ENCODE data around the gene OVCA2. TPM values are rescaled to one million over a fixed set of nuclear protein-coding genes. Genes with fewer than 3 reads are reported as not detected.

The OVCA2 gene
- polyA plus RNA-seq, 1 of the 3 experiments (the other 2 are of a cell fraction), result 59.2 TPM

DNA sequence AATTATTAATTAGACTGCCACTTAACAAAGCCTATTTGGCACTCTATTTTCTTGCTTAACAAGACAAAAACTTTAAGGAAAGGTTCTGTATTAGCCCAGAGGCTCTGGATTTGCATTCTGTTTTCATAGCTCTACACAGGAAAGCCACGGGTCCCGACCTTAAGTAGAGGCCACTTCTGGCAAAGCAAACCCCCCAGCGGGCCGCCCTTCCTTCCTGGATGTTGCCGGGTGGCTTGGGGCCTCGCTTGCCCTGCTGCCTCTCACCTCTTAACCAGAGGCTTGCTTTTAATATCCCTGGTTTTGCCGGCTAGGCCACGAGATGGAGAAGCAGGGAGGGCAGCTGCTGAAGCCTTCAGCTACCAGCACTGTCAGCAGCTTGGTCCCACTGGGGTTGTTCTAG lies 21.1 kb upstream of the OVCA2 start:
- CTCF ChIA-PET, result interaction anchor here (1.4 to 3.1 kb wide), 5 partner anchors 9 to 139 kb away, joined by 4 to 16 read pairs (median 4); no protein-coding TSS in a partner anchor

DNA sequence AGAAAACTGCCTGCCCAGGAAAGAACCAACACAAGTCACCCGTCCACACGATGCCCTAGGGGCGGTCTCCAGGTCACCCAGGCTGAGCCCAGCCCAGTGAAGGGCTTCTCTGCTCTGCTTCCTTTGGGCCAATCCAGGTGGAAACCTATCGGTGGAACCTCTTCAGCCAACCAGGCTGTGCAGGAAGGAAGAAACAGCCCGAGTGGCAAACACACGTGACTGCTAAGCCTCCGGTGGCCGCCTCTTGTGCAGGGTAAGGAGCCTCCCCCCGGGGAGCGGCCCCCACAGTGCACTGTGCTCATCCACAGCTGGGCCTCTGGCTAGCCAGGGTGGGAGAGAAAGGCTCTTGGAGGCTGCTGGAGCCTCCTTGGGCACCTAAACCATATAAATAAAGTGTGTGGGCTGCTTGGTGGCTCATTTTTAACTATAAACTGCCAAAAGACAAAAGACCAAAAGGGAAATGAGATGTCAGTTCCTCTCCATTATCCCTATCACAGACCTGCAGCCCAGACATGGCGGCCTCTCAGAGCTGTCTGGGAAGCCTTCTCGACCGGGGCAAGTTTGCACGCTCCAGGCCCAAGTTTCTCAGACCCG lies 19.1 kb upstream of the OVCA2 start:
- no peaks in the 10 kb centered on the region for H3K79me2 ChIP-seq (ENCODE audit: insufficient read depth)
- no peak overlapping the region for H3K9ac ChIP-seq
- H3K9me2 ChIP-seq, result no peaks in the 10 kb centered on the region
- H3K27me3 ChIP-seq (ENCODE audit: insufficient read depth), result peaks cover 48% of the 10 kb centered on the region
- no peak overlapping the region for H3K4me2 ChIP-seq
- no peak for TF ChIP-seq IRF3 (IDR thresholded peaks at IDR 0.05; ENCODE audit: low read depth, low read length)
- TF ChIP-seq, protein P1, sequence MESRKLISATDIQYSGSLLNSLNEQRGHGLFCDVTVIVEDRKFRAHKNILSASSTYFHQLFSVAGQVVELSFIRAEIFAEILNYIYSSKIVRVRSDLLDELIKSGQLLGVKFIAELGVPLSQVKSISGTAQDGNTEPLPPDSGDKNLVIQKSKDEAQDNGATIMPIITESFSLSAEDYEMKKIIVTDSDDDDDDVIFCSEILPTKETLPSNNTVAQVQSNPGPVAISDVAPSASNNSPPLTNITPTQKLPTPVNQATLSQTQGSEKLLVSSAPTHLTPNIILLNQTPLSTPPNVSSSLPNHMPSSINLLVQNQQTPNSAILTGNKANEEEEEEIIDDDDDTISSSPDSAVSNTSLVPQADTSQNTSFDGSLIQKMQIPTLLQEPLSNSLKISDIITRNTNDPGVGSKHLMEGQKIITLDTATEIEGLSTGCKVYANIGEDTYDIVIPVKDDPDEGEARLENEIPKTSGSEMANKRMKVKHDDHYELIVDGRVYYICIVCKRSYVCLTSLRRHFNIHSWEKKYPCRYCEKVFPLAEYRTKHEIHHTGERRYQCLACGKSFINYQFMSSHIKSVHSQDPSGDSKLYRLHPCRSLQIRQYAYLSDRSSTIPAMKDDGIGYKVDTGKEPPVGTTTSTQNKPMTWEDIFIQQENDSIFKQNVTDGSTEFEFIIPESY (IDR thresholded peaks at IDR 0.05; ENCODE audit: borderline replicate concordance, low read depth), result no peak
- TF ChIP-seq TEAD4 (IDR thresholded peaks at IDR 0.05; ENCODE audit: borderline replicate concordance, insufficient read depth), result no peak
- no peak for TF ChIP-seq JUND (IDR thresholded peaks at IDR 0.05)
- TF ChIP-seq GABPA (IDR thresholded peaks at IDR 0.05; ENCODE audit: low read depth), result no peak
- ChIA-PET CTCF (interaction anchor here (0.9 to 8.6 kb wide), 5 partner anchors 82 to 264 kb away, joined by 3 to 197 read pairs (median 3); no protein-coding TSS in a partner anchor), POLR2A (no interaction called here)
- no peak overlapping the region for H2AFZ ChIP-seq (ENCODE audit: low read depth)
- DNase-seq, result no peak
- no peaks in the 10 kb centered on the region for H3F3A ChIP-seq (replicated peaks; ENCODE audit: insufficient read depth)
- peaks cover 0 to 7% of the 10 kb centered on the region in 2 experiments; a peak in 1 of 4 replicates for H3K4me1 ChIP-seq (ENCODE audit: control insufficient read depth in 1 of 2, insufficient read depth in 2 of 2, low read depth in 1 of 2, low read length in 1 of 2)
- H3K4me3 ChIP-seq (ENCODE audit: low read depth in 2 of 2, low read length in 1 of 2), result no peak overlapping the region
- 83% methylated on average over 8 of the region's 15 CpGs for WGBS (ENCODE audit: low lambda C conversion rate)
- no peaks in the 10 kb centered on the region for H4K20me1 ChIP-seq (ENCODE audit: insufficient read depth)
- no peak overlapping the region for H3K27ac ChIP-seq (ENCODE audit: low read depth in 2 of 2, low read length in 1 of 2)
- no peaks in the 10 kb centered on the region for H3K36me3 ChIP-seq (replicated peaks in 1 of 2; ENCODE audit: control insufficient read depth in 1 of 2, insufficient read depth in 2 of 2, low read length in 1 of 2)
- H3K9me3 ChIP-seq, result no peaks in the 10 kb centered on the region

More for the DNA sequence above, 21.1 kb upstream of the OVCA2 start:
- H3K36me3 ChIP-seq (replicated peaks in 1 of 2; ENCODE audit: control insufficient read depth in 1 of 2, insufficient read depth in 2 of 2, low read length in 1 of 2), result no peaks in the 10 kb centered on the region
- H3K4me3 ChIP-seq (ENCODE audit: low read depth in 2 of 2, low read length in 1 of 2), result no peak overlapping the region
- peaks cover 46% of the 10 kb centered on the region for H3K27me3 ChIP-seq (ENCODE audit: insufficient read depth)
- no peaks in the 10 kb centered on the region for H4K20me1 ChIP-seq (ENCODE audit: insufficient read depth)
- no peak overlapping the region for H3K27ac ChIP-seq (ENCODE audit: low read depth in 2 of 2, low read length in 1 of 2)
- H3F3A ChIP-seq (replicated peaks; ENCODE audit: insufficient read depth), result no peaks in the 10 kb centered on the region
- no peak overlapping the region for H2AFZ ChIP-seq (ENCODE audit: low read depth)
- no peaks in the 10 kb centered on the region for H3K9me2 ChIP-seq
- no peaks in the 10 kb centered on the region for H3K79me2 ChIP-seq (ENCODE audit: insufficient read depth)
- TF ChIP-seq EP300 (IDR thresholded peaks at IDR 0.05; ENCODE audit: borderline replicate concordance in 1 of 2, low read depth in 1 of 2, low read length in 1 of 2) (no peak), RXRA (IDR thresholded peaks at IDR 0.05; ENCODE audit: borderline replicate concordance, low read depth) (no peak), FOXJ3 (CRISPR knock-in tag; IDR thresholded peaks at IDR 0.05) (no peak), EZH2phosphoT487 (IDR thresholded peaks at IDR 0.05; ENCODE audit: borderline replicate concordance, low read depth) (no peak)
- TF ChIP-seq, protein P2, sequence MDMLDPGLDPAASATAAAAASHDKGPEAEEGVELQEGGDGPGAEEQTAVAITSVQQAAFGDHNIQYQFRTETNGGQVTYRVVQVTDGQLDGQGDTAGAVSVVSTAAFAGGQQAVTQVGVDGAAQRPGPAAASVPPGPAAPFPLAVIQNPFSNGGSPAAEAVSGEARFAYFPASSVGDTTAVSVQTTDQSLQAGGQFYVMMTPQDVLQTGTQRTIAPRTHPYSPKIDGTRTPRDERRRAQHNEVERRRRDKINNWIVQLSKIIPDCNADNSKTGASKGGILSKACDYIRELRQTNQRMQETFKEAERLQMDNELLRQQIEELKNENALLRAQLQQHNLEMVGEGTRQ (IDR thresholded peaks at IDR 0.05; ENCODE audit: borderline replicate concordance, low read depth, low read length), result no peak
- TF ChIP-seq, protein P3, sequence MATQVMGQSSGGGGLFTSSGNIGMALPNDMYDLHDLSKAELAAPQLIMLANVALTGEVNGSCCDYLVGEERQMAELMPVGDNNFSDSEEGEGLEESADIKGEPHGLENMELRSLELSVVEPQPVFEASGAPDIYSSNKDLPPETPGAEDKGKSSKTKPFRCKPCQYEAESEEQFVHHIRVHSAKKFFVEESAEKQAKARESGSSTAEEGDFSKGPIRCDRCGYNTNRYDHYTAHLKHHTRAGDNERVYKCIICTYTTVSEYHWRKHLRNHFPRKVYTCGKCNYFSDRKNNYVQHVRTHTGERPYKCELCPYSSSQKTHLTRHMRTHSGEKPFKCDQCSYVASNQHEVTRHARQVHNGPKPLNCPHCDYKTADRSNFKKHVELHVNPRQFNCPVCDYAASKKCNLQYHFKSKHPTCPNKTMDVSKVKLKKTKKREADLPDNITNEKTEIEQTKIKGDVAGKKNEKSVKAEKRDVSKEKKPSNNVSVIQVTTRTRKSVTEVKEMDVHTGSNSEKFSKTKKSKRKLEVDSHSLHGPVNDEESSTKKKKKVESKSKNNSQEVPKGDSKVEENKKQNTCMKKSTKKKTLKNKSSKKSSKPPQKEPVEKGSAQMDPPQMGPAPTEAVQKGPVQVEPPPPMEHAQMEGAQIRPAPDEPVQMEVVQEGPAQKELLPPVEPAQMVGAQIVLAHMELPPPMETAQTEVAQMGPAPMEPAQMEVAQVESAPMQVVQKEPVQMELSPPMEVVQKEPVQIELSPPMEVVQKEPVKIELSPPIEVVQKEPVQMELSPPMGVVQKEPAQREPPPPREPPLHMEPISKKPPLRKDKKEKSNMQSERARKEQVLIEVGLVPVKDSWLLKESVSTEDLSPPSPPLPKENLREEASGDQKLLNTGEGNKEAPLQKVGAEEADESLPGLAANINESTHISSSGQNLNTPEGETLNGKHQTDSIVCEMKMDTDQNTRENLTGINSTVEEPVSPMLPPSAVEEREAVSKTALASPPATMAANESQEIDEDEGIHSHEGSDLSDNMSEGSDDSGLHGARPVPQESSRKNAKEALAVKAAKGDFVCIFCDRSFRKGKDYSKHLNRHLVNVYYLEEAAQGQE (IDR thresholded peaks at IDR 0.05; ENCODE audit: low read depth, low read length), result no peak
- peaks cover 0 to 7% of the 10 kb centered on the region in 2 experiments; a peak in 1 of 4 replicates for H3K4me1 ChIP-seq (ENCODE audit: control insufficient read depth in 1 of 2, insufficient read depth in 2 of 2, low read depth in 1 of 2, low read length in 1 of 2)
- H3K9me3 ChIP-seq, result no peaks in the 10 kb centered on the region
- 64% methylated on average over 6 of the region's 8 CpGs for WGBS (ENCODE audit: low lambda C conversion rate)
- no peak overlapping the region for H3K9ac ChIP-seq
- no peak for DNase-seq
- POLR2A ChIA-PET, result no interaction called here
- no peak overlapping the region for H3K4me2 ChIP-seq

Data from SK-N-SH (cell line).